HG03565 (cell line): ENCODE measurements around the gene TPRX2.
"Not testable (repeated sequence)": the region's sequence is repeated elsewhere in the genome, so short reads cannot be mapped to it uniquely, and the experiment has no call there.

Experiments used
- ATAC-seq: cut with Tn5 transposase; IDR thresholded peaks from one replicate; pipeline ENCODE4 v1.9.1; 2021; ENCODE audit warnings: mild to moderate bottlenecking, moderate library complexity; ENCODE audit not compliant: unreplicated experiment

The TPRX2 gene

DNA sequence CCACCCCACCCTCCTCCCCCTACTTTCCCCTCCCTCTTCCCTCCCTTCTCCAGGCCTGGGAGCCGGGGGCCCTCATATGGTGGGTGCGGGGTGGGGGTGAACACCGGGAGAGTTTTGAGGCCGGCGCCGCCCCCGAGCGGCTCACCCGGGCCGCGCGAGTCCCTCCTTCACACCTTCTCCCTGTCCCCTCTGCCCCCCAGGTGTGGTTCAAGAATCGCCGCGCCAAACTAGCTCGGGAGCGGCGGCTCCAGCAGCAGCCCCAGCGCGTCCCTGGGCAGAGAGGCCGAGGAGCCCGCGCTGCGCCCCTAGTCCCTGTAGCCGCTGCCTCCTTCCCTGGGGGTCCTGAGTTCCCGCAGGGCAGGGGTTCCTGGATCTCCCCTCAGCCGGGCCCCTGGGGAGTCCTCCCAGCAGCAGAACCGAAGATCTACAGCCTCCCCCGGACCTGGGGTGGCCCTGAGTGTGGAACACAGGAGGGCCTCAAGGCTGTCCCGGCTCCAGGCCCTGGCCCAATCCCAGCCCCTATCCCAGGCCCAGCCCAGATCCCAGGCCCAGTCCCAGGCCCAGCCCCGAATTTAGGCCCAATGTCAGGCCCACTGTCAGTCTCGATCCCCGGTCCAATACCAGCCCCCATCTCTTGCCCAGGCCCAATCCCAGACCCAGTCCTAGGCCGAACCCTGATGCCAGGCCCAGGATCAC is 1.7 kb downstream of the TPRX2 start:
- ATAC-seq = no peak

DNA sequence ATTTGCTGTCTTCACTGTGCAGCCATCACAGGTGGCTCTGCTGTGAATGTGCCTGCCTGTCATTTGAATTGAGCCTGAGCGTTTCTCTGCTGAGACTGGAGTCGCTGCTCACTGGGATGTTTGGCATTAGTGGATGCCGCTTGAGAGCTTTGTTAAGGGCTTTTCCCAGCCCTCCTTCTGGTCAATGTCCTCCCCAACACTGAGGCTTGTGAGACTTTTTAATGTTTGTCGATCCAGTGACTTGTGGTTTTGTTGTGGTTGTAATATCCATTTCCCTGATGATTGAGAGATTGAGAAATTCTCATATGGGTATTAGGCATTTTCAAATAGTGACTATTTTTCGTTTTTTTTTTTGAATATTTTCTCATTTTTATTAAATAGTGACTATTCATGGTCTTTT is 2.6 kb downstream of the TPRX2 start:
- no peak for ATAC-seq

DNA sequence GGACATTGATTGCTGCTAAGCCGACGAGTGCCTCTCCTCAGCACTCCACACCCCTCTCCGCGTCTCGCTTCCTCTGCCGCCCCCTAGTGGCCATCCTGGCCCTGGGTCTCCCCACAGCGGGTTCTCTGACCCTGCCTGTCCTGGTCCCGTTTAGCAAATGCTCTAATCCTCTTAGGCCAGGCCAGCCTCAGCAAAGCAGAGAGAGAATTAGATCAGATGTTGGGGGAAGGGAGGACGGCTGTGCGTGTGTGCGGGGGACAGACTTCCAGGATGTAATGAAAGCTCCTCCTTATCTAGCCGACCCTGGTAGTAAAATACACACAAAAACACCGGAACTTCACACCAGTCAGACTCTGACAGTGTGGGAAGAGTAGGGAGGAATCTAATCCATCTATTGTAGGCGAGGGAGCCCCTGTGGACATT is 4.5 kb downstream of the TPRX2 start:
- no peak for ATAC-seq

DNA sequence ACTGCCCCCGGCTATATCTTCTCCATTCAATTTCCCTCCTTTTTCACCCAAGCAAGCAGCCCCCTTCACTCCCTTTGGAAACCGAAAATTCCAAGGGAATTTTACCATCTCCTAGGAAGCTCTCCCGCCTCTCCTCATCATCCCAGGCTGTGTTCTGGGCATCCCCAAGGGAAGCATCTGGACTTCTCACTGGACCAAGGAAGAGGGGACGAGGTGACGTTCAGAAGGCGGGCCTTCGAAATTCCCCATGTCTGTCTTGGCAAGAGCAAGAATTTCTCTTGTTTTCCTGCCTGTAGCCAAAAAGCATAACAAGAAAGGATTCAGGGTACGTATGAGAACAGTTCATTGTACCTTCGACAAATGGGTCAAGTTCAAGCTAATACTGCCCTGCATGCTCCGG is 6.1 kb downstream of the TPRX2 start:
- ATAC-seq = no peak

DNA sequence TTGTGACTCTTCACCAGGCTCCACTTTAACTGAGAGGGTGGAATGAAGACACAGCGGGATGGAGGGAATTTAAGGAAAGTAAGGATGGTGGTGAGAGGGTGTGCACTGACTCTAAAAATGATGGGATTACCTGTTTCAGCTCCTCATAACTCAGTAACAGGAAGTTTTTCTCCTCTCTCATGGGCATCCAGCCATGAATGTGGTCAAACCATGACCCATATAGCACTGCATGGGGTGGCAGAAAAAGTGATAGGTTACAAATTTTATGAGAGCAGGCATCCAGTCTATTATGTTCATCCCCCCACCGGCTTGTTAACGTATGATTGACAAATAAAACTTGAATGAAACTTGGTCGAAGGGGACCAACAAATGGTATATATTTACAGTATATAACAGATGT is 19.9 kb downstream of the TPRX2 start:
- no peak for ATAC-seq

DNA sequence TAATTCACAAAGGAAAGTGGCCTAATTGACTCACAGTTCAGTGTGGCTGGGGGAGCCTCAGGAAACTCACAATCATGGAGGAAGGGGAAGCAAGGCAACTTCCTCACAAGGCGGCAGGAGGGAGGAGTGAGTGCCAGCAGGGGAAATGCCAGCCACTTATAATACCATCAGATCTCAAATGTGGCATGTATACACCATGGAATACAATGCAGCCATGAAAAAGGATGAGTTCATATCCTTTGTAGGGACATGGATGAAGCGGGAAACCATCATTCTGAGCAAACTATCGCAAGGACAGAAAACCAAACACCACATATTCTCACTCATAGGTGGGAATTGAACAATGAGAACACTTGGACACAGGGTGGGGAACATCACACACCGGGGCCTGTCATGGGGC is 20.4 kb downstream of the TPRX2 start:
- not testable (repeated sequence) for ATAC-seq

DNA sequence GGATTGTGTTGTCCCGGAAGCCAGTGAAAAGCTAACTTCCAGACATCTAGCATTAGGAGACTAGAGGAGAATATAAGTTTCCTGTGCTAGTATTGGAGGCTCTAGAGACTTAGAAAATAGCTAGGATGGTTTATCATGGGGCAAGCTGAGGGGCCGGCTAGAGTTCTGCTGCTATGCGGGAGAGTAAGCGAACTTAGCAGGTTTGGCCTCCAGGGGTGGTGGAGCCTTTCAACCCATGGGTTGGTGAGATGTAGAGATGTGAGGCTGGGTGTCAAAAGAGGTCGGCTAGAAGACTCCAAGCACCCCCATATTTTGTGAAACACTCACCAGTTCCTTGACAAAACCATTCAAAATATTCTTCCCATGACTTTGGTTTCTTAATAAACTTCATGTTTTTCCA is 22.7 kb downstream of the TPRX2 start:
- ATAC-seq = no peak

DNA sequence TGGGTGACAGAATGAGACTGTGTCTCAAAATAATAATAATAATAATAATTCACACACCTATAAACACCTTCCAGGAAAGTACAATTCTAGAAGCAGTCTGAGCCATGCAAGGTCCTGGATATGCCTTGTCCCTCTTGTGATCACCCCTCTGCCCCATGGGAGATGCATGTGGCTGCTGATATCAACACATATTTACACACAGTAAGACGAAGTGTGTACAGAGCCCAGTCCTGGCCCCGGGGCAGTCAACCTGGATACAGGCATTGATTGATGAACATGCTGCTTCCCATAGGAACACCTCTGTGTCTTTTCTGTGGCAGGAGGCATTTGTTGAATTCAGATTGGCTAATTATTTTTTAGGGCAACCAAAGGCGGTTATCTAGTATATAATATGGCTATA is 23.9 kb downstream of the TPRX2 start:
- ATAC-seq = no peak

DNA sequence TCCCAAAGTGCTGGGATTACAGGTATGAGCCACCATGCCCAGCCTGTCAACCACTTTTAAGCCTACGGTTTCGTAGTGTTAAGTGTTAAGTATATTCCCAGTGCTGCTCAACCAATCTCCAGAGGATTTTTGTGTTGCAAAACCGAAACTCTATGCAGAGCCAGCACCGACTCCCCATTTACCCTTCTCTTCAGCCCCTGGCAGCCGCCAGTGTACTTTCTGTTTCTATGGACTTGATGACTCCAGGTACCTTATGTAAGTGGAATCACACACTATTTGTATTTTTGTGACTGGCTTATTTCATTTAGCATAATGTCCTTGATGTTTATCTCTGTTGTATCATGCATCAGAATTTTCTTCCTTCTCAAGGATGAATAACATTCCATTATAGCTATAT is 26.0 kb downstream of the TPRX2 start:
- no peak for ATAC-seq

DNA sequence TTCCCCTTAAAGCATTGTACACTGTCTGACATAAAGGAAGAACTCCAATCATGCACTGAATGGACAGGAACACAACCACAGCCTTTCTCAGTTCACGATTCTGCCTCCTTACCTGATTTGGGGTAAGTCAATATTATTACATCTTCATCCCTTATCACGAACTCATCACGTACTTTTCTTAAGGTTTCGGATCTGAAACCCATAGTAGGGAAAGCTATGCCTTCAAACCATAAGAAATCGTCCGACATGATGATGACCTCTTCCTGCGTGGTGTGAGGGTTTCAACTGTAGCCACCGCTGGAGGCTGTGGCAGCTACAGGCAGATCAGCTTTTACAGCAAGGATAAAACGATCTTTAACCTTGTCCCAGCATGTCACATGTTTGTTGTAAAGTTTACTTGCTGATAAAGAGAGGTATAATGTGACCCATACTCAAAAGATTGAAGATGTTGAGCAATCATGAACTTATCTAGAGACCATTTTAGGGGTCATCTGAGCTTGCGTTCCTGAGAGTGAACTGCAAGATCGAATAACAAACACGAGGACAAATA is 27.1 kb downstream of the TPRX2 start, which contains the start of gene SULT2A1:
Gene SULT2A1, minus strand, starts transcription at position 306 of the 550 bp plus-strand sequence. Its CDS starts 58 bp downstream, at position 248.
- ATAC-seq = no peak

DNA sequence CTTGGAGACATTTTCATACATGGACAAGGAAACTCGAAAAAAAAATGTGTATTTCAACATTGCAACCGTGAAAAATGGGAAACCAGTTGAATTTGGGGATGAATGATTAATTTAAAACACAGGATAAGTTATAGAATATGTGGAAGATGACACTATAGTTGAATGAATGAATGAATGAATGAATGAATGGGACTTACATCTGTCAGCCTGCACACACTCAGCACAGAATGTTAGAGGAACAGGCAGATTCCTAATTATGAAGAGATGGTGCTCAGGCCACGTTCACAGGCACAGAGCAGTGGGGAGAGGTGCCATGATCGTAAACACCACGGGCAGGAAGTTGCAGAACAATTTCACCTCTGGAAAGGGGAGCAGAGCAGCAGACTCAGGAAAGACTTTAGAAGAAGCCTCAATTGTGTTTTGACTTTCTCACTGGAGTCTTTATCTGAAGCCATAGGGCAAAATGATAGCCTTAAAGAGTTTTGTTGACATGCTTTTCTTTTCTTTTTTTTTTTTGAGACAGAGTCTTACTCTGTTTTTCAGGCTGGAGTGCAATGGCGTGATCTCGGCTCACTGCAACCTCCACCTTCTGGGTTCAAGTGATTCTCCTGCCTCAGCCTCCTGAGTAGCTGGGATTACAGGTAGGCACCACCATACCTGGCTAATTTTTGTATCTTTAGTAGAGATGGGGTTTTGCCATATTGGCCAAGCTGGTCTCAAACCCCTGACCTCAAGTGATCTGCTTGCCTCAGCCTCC is 32.0 kb downstream of the TPRX2 start:
- no peak for ATAC-seq

DNA sequence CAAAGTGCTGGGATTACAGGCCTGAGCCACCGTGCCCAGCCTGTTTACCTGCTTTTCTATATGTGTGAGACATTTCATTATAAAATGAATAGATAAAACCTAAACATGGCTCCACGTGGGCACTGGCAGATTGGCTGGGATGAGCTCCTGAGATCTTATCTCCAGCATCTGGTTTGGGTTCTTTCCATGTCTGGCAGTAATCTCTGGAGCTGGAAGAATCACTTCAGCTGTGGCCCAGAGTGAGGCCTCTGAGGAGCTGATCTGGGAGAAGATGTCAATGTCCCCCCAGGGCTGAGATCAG is 32.5 kb downstream of the TPRX2 start:
- no peak for ATAC-seq

DNA sequence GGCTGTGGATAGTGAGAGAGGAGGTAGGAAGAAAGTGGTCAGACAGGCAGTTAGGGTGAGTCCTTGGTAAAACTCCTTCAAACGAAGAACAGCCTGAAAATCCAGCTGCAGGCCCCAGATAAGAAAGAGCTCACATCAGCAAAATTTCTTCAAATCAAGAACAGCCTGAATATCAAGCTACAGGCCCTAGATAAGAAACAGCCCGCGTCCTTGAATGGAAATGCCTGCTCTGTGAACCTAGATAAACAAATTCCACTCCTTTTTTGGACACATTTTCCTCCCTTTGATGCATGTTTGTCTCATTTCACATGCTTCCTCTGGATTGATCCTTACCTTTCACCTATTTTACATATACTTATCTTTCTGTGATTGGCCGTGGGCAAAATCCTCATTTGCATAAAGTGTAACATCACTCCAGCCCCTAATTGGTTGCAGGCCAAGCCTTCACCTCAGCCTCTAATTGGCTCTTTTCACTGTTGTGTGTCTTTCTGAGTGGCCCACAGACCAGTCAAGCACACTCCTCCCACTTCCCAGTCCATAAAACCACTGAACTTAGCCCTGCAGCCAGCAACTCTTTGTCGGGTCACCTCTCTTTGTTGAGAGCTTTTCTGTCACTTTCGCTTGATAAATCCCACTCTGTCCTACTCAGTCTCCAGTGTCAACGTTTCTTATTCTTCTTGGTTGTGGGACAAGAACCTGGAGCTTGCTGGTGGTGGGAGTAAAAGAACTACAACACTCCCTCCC is 33.1 kb downstream of the TPRX2 start:
- no peak for ATAC-seq

DNA sequence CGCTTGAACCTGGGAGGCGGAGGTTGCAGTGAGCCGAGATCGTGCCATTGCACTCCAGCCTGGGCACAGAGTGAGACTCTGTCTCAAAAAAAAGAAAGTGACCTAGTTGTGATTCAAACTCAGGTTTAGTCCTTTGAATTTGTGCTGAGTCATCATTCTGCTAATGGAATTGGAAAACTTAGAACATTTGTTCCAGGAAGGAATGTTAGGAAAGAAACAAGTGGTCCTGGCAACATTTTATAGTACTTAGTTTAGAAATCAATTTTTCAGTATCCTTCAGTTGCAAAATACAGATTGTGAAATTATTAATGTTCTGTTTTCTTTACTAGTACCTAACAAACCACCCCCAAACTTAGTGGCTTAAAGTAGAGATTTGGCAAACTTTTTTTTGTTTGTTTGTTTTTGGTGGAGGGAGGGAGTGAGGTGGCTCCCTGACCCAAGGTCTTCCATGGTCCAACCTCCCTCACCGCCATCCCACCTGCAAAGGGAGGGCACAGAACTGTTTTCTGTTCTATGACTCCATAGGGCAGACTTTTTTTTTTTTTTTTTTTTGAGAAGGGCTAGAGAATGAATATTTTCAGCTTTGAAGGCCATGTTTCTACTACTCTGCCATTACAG is 36.2 kb downstream of the TPRX2 start:
- no peak for ATAC-seq

DNA sequence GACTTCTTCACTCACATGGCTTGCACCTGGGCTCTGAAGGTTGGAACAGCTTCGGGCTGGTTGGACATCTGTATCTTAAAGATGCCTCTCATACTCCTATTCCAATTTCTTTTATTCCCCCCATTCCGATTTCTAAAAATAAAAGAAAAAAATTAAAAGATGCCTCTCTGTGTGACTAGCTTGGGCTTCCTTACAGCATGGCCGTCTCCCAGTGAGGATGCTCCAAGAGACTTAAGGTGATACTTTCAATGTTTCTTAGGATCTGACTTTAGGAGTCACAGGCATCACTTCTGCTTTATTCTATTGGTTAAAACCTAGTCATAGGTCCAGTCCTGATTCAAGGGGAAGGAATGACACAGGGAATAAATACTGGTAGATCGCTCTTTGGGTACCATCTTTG is 37.0 kb downstream of the TPRX2 start:
- ATAC-seq = no peak

DNA sequence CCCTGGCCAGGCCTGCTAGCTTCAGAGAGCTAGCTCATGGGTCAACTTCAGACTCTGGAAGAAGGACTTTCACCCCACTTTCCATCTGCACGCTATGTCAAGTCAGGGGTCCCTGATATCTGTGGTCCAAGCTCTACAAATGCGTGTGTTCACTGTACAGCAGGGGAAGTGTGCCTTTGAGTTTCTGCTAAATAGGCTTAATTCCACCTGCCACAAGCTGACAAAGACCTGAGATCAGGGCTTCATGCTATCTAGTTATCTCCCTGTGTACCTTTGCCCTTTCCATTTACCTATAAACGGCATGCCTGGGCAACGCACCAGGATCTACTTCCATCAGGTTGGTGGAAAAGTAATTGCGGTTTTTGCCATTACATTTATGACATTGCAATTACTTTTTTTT is 37.7 kb downstream of the TPRX2 start:
- no peak for ATAC-seq

DNA sequence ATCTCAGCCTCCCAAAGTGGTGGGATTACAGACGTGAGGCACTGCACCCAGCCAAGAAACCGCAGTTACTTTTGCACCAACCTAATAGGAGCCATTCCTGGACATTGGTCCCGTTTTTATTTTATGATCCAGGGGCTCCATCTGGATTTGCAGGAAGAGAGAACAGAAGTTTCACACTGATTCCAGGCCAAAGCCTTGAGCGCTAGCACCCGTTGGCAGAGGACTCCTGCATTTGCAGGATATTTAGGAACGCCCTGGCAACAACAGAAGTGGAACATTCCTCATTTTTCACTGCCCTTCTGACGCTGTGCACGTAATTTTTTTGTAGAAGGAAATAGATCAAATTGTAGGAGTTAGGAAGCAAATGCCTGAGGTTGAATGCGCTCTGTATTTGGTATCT is 38.8 kb downstream of the TPRX2 start:
- ATAC-seq = no peak

DNA sequence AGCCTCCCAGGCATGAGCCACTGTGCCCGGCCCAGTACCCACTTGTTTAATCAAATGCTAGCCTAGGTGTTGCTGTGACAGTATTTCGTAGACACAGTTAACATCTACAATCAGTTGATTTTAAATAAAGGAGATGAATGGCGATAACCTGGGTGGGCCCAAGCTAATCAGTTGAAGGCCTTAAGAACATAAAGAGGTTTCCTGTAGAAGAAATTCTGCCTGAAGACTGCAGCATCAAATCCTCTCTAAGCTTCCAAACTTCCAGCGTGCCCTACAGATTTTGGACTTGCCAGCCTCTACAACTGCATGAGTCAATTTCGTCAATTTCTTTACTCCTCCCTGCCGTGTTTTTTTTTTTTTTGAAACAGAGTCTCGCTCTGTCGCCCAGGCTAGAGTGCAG is 40.3 kb downstream of the TPRX2 start:
- ATAC-seq = no peak

DNA sequence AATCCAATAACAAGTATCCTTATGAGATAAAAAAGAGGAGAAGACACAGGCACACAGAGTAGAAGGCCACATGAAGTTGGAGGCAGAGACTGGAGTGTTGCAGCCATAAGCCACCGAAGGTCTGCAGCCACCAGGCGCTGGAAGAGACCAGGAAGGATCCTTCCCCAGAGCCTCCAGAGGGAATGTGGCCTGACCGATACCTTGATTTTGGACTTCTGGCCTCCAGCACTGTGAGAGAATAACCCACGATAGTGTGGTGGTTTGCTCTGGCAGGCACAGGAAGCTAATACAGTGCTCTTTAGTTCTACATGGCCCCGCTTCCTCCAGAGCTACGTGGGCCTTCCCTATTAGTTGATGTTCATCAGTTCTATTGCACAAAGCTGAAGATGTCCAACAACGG is 42.3 kb downstream of the TPRX2 start:
- no peak for ATAC-seq

DNA sequence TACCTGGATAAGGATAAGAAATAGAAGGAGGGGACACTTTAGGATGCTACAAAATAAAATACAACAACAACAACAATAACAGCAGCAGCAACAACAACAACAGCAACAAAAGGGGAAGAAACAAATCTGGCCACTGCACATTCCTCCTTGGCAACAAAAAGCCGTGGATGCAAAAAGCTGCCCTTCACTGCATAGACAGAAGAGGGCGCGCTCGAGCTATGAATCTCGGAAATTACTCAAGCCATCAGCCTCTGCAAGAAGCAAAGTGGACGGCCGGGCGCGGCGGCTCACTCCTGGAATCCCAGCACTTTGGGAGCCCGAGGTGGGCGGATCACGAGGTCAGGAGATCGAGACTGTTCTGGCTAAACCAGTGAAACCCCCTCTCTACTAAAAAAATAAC is 50.3 kb downstream of the TPRX2 start:
- ATAC-seq = not testable (repeated sequence)

DNA sequence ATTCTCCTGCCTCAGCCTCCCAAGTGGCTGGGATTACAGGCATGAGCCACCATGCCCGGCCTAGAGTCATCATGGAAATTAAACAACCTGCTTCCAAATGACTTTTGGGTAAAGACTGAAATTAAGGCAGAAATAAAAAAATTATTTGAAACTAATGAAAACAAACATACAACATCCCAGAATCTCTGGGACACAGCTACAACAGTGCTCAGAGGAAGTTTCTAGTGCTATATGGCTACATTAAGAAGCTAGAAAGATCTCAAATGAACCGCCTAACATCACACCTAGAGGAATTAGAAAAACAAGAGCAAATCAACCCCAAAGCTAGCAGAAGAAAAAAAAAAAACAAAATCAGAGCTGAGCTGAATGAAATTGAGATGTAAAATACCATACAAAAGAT is 51.2 kb downstream of the TPRX2 start:
- ATAC-seq = not testable (repeated sequence)
